ENCODE measurements around the gene HAPLN2. TPM values are rescaled to one million over a fixed set of nuclear protein-coding genes. Genes with fewer than 3 reads are reported as not detected.

HAPLN2 gene
- polyA plus RNA-seq, 1 donor: 0.43 TPM

DNA sequence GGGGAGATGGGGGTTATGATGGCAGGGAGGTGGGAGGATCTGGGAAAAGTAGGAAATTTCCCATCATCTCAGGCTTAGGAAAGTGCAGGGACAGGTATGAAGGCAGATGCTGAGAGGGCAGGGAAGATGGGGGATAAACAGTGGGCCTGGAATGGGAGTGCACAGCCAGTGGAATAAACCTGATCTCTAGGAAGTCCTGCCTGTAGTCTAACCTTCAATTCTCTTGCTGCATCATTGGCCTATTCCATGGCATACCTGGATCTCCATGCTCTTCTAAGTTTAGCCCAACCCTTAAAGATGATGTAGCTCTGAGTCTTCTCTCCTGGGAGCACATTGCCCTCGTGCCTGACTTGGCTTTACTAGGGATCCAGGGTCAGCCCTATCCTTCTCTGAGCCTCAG, 25.4 kb downstream of the HAPLN2 start:
- DNase-seq (ENCODE audit: low read depth): no peak

DNA sequence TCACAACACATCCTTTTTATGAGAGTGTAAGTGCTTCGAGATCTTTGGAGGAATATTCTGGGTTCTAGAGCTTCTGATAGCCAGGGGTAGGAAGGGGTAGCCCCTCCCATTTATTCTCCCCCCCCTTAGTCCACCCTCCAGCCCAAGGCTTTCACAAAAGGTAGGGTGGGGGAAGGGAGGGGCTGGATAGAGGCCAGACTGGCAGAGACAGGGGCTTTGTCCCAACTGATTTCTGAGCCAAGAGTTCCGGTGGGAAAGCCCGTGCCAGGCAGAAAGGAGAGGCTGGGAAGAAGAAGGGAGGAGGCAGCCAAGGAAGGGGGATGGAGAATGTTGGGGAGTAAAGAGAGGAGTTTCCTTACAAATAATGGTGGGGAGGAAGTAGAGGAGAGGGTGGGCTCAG, 25.8 kb downstream of the HAPLN2 start:
- no peak for DNase-seq (ENCODE audit: low read depth)

DNA sequence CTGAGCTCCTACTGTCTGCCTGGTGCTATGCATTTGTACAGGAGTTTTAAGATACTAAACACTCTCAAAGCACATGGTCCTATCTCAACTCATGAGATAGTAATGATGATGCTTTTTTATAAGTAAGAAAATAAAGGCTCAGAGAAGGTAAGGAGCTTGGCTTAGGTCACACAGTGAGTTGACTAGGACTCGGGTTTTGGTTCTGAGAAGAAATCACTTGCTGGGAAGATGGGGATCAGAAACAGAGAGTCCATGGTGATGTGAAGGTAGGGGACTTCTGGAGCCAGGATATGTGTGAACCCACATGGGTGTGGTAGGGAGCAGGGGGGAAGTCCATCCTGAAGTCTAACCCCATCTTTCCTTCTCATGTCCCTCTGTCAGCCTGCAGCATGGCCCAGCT, 26.5 kb downstream of the HAPLN2 start:
- DNase-seq (ENCODE audit: low read depth): no peak

DNA sequence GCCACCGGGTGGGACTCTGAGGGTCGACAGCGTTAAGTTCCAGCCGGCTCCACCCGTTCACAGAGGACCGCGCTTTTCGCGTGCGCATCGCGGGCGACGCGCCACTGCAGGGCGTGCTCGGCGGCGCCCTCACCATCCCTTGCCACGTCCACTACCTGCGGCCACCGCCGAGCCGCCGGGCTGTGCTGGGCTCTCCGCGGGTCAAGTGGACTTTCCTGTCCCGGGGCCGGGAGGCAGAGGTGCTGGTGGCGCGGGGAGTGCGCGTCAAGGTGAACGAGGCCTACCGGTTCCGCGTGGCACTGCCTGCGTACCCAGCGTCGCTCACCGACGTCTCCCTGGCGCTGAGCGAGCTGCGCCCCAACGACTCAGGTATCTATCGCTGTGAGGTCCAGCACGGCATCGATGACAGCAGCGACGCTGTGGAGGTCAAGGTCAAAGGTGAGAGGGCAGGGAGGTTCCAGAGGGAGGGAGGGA, 27.6 kb downstream of the HAPLN2 start:
- DNase-seq (ENCODE audit: low read depth): no peak

DNA sequence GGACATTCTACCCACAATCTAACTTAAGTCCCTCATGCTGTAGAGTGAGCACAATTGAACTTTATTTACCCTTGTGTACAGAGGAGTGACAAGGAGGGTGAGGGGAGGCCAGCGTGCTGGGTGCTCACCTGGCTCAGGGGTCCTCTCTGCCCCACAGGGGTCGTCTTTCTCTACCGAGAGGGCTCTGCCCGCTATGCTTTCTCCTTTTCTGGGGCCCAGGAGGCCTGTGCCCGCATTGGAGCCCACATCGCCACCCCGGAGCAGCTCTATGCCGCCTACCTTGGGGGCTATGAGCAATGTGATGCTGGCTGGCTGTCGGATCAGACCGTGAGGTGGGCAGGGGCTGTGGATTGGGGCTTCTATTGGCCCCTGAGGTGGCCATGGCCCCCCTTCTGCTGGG, 28.1 kb downstream of the HAPLN2 start:
- DNase-seq (ENCODE audit: low read depth): no peak

DNA sequence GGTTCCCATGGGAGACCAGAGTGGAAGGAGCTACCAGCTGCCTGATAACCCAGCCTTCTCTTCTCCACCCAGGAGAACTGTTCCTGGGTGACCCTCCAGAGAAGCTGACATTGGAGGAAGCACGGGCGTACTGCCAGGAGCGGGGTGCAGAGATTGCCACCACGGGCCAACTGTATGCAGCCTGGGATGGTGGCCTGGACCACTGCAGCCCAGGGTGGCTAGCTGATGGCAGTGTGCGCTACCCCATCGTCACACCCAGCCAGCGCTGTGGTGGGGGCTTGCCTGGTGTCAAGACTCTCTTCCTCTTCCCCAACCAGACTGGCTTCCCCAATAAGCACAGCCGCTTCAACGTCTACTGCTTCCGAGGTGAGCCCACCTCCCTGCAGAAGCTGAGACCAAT, 29.3 kb downstream of the HAPLN2 start:
- DNase-seq (ENCODE audit: low read depth): no peak

DNA sequence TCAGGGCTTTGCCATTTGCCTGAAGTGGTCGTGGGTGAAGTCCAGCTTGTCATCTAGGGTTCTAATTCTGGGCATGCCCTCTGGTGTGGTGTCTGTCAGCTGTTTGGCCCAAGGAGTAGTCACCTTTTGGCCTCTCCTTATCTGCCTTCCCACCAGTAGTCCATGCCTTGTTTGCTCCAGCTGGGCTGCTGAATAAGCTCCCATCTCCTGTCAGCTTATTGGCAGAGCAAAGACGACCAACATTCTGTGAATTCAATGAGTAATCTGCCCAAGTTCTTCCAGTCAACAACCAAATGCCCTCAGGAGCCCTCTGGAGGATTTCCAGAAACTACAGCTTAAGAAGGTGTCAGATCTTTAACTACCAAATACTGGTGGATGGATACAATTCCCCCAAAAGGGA, 29.7 kb downstream of the HAPLN2 start:
- no peak for DNase-seq (ENCODE audit: low read depth)

DNA sequence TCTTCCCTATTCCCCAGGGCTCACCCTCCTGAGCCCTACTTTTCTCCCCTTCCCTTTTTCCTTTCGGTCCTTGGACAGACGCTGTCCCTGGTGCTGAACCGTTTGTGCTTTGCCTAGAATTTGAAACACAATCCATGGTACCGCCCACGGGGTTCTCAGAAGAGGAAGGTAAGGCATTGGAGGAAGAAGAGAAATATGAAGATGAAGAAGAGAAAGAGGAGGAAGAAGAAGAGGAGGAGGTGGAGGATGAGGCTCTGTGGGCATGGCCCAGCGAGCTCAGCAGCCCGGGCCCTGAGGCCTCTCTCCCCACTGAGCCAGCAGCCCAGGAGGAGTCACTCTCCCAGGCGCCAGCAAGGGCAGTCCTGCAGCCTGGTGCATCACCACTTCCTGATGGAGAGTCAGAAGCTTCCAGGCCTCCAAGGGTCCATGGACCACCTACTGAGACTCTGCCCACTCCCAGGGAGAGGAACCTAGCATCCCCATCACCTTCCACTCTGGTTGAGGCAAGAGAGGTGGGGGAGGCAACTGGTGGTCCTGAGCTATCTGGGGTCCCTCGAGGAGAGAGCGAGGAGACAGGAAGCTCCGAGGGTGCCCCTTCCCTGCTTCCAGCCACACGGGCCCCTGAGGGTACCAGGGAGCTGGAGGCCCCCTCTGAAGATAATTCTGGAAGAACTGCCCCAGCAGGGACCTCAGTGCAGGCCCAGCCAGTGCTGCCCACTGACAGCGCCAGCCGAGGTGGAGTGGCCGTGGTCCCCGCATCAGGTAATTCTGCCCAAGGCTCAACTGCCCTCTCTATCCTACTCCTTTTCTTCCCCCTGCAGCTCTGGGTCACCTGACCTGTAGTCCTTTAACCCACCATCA, 33.1 kb downstream of the HAPLN2 start:
- no peak for DNase-seq (ENCODE audit: low read depth)

DNA sequence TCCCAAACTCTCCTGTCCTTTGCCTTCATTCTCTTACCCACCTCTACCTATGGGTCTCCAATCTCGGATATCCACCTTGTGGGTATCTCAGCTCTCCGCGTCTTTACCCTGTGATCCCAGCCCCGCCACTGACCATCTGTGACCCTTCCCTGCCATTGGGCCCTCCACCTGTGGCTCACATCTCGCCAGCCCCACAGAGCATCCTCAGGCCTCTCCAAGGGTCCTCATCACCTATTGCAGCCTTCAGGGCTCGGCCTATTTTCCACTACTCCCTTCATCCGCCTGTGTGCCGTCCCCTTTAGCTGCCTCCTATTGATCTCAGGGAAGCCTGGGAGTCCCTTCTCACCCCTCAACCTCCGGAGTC, 33.8 kb downstream of the HAPLN2 start:
- DNase-seq (ENCODE audit: low read depth): no peak

DNA sequence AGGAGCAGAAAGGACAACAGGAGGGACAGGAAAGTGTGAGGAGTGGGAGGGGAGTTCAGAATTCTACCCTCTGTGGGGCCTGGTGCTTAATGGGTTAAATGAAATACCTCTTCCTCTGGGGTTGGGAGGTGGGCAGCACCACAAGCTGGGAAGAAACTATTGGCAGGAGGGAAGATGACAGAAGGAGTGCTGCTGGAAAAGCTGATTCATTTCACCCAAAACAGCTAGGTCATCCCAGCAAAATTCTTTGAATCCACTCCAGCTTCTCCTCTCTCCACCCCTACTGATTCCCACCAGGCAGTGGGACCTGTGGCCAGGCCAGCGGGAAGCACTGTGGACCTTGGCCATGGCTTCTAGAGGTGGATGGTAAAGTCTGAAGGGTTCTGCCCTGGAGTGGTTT, 35.5 kb downstream of the HAPLN2 start:
- no peak for DNase-seq (ENCODE audit: low read depth)

DNA sequence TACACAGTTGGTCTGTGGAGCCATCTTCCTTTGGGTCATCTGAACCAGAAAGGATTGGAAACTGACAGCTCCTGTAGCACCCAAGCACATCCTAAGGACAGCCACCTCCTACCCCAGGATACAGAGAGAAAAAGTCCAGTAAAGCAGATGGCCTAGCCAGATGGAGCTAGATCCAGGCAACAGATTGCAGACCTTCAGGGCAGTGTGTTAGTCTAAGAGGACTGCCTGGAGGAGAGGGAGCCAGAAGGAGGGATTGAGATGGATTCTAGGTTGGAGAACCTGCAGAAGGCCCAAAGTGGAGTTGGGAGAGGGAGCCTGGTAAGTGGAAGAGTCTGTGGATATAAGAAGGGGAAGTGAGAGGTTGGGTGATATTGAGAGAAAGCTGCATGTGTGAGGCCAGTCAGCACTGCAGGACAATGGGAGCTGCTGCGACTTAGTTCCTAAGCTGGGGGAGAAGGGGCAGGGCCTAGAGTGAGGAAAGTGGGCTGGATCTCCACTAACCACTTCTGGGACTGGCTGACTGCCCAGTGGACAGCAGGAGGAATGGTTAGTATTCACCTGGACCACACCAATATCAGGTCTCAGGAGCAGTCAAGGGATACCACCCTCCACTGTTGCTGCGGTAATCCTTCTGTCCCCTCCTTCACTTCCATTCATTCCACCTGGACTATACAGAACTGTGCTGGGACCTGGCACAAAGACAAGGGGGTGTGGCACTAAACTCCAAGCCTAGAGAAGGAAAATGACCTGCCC, 36.1 kb downstream of the HAPLN2 start:
- DNase-seq (ENCODE audit: low read depth): no peak

DNA sequence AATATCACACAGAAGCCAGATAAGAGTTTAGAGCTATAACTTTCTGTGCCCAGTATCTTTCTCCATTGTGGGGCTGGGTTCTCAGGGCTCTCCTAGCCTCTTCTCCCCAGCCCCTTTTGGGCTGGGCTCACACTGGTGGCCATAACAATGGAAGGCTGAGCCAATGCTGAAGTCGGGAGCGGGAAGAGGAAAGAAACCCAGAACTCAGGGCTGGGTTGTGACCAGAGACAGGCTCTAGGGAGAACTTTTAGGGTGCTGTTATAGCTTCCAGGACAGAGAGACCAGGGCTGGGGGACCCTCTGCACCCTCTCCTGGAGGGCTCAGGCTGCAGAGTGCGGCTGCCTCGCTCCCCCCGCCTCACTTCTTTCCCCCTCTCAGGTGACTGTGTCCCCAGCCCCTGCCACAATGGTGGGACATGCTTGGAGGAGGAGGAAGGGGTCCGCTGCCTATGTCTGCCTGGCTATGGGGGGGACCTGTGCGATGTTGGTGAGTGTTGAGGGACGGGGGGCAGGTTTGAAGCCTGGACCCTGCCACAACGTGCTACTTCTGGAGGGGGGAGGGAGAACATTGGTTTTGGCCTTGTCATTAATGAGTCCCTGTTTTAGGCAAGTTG, 36.8 kb downstream of the HAPLN2 start:
- DNase-seq (ENCODE audit: low read depth): no peak

DNA sequence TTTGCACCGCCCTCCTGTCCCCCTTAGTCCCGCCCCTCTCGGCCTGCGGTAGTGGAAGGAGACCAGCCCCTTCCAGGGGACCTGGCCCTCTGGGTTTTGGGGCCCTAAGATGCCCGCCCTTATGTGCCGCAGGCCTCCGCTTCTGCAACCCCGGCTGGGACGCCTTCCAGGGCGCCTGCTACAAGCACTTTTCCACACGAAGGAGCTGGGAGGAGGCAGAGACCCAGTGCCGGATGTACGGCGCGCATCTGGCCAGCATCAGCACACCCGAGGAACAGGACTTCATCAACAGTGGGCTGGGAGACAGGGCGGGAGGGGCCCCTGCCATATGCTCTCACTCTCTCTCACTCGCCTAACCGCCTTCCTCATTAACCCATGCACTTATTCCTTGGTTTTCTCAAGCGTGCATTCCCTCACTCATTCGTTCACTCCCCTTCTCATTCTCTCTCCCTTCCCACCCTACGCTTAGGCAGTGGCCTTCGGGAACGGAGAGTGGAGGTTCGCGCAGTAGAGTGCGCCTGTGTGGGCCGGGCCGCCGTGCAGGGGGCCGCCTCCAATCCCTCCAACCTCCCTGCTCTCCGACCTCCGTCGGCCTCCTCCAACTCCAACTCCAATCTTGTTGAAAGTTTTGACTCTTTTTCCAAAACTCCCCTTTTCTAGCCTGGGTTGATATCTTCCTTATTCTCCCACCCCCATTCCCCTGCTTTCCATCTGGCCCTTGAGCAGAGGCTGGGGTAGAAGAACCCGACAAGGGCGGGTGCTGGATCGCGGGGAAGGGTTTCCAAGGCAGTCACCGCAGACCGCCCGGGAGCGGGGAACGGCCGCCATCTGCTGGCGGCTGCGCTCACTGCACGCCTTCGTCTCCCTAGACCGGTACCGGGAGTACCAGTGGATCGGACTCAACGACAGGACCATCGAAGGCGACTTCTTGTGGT, 37.9 kb downstream of the HAPLN2 start:
- no peak for DNase-seq (ENCODE audit: low read depth)

DNA sequence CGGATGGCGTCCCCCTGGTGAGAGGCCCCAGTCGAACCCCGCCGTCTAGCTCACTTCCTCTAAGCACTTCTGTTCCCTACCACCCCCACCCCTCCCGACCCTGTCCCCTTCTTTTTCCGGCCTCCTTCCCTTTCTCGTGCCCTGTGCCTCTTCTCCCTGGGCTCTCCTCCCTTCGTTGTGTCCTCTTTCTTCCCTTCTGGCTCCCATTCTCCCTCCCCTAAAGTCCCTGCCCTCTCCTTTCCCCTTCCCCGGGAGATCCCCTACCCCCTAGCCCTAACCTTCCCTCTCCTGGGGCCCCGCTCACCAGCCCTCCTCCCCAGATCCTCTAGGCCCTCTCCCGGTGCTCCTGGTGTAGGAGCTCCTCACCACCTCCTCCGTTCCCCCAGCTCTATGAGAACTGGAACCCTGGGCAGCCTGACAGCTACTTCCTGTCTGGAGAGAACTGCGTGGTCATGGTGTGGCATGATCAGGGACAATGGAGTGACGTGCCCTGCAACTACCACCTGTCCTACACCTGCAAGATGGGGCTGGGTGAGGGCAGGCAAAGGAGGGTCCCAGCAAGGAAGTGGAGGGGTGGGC, 38.6 kb downstream of the HAPLN2 start:
- no peak for DNase-seq (ENCODE audit: low read depth)

DNA sequence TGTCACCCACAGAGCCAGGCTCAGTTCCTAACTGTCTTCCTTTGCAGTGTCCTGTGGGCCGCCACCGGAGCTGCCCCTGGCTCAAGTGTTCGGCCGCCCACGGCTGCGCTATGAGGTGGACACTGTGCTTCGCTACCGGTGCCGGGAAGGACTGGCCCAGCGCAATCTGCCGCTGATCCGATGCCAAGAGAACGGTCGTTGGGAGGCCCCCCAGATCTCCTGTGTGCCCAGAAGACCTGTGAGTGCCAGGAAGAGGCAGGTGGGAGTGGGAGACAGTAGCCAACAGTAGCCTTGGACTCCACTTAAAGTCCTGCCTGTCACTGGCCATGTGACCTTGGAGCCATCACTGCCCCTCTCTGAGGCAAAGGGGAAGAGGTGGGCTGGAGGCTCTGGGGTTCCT, 39.3 kb downstream of the HAPLN2 start:
- DNase-seq (ENCODE audit: low read depth): no peak

DNA sequence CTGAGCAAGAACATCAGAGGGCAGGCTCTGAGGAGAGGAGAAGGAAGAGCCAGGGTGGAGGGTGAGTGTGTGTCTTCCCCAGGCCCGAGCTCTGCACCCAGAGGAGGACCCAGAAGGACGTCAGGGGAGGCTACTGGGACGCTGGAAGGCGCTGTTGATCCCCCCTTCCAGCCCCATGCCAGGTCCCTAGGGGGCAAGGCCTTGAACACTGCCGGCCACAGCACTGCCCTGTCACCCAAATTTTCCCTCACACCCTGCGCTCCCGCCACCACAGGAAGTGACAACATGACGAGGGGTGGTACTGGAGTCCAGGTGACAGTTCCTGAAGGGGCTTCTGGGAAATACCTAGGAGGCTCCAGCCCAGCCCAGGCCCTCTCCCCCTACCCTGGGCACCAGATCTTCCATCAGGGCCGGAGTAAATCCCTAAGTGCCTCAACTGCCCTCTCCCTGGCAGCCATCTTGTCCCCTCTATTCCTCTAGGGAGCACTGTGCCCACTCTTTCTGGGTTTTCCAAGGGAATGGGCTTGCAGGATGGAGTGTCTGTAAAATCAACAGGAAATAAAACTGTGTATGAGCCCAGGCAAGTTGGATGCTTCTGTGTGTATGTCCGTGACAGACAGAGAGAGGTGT, 39.8 kb downstream of the HAPLN2 start:
- no peak for DNase-seq (ENCODE audit: low read depth)

DNA sequence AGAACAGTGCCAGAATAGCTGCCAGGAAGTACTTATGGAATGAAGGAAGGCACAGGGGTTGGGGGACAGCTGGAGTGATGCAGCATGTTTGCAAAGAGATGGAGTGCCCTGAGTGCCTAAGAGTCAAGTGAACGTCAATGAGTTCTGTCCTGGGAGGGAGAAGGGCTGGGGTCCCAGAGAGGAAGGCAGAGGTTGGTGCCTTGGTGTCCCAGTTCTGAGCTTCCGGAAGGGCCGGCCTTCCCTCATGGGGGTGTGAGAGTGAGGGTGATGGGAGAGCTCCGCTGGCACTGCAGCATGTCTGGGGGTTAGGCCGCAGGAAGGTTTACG, 40.4 kb downstream of the HAPLN2 start:
- no peak for DNase-seq (ENCODE audit: low read depth)

DNA sequence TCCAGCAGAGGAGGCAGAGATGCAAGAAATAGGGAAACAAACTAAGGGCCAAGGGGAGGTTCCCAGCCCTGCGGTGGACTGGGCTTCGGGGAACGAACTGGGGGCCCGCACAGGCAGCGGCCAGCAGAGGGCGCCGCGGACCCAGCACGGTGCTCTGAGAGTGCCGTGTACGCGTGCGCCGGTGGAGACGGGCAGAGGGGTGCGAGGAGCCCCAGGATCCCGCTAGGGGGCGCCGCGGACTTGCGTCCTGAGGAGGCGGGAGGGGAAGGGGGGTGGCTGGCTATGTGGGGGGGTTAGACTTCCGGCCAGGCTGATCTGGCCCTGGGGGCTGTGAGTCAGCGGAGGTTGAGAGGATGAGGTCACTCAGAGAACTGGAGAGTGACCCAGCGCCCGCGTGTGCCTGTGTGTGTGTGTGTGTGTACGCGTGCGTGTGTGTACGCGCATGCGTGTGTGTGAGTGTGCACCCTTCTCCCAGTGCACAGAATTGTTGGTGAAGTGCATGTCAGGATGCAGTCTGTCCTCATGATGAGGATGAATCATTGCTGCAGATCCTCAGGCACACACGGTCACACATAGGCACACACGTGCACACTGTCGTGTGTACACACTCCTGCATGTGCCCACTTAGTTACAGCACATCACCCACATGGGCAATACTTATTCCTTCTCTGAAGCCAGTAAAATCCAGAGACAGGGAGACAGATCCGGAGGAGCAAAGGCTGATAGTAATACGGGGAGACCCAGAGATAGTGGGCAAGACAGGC, 41.0 kb downstream of the HAPLN2 start:
- DNase-seq (ENCODE audit: low read depth): peak; percentile 80

DNA sequence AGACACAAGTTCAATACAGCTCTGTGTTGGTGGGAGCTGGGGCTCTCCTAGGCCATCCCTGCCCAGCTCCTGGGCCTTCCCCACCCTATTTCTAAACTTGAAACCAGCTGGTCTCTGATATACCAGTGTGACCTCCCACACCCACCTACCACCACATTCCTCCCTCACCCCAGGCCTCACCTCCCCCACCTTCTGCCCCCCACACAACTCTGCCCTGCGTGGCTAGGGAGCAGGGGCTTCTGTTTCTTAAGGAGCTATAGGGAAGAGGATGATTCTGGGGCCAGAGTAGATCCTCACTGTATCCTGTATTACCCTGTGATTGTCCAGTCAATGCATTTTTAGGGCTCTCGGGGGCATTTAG, 41.5 kb downstream of the HAPLN2 start:
- no peak for DNase-seq (ENCODE audit: low read depth)
